T follicular helper cell (primary cell): ENCODE results near the gene IL13RA1.
"Not testable (repeated sequence)": the region's sequence is repeated elsewhere in the genome, so short reads cannot be mapped to it uniquely, and the experiment has no call there.

Experiments used
- DNase-seq: peaks from one replicate; pipeline ENCODE4 v3.0.0-alpha.2; 2020; ENCODE audit warnings: low read depth

Gene IL13RA1

DNA sequence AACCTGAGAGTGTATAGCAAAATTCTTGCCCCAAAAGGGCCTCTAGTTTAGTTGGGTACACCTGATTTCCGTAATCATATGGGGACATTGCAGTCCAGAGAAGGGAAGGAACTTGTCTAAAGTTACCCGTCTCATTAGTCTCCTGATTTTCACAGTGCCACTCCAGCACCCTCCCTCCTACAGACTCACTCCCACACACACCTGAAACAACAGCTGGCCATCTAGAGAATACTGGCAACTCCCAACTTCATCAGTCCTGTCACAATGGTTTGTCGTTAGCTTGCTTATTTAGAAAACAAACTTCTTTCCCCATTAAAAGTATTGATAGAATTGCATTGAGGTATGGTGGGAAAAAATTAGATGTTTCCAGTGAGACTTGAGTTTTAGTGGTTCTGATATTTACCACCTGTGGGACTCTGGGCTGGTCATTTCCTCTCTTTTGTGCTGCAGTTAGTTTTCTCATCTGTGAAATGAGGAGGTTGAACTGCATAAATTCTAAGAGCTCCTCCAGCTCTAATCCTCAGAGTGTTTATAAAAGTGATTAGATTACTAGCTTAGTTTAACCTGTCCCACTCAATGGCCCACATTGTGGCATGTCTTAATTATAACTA is 1.7 kb downstream of the IL13RA1 start:
- DNase-seq, result no peak

DNA sequence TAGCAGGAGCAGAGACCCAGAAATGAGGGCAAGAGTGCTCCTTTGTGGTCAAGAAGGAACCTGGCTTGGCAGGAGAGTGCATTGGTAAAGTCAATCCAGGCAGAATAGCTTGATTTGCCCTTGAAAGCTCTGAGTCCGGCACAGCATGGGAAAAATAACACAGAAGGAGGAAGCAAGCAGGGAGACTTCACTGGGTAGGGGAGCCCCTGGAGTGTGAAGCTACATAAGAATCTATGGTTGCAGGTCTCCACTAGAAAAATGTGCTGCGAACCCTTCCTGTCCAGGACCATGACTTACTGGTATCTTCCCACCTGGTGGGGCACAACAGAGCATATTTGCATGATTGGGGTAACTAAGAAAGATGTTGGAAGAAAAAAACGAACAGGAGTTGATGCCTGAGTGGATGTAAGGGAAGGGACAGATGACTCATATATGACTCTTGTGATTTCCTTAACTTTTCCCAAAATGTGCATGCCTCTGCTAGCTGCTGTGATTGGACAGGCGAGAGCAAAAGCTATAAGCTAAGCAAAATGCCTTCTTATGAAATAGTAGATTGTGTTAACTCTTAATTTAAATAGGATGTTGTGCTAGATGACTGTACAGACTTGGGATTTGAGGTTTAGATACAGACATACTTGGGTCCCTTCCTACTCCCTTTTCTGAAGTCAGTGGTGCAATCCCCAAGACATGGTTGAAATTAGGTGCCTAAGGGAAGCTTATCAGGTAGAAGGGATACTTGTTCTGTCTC is 3.3 kb downstream of the IL13RA1 start:
- no peak for DNase-seq

DNA sequence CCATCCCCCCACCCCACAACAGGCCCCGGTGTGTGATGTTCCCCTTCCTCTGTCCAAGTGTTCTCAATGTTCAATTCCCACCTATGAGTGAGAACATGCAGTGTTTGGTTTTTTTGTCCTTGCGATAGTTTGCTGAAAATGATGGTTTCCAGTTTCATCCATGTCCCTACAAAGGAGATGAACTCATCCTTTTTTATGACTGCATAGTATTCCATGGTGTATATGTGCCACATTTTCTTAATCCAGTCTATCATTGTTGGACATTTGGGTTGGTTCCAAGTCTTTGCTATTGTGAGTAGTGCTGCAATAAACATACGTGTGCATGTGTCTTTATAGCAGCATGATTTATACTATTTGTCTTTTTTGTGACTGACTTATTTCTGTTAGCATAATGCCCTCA is 5.1 kb downstream of the IL13RA1 start:
- DNase-seq, result not testable (repeated sequence)

DNA sequence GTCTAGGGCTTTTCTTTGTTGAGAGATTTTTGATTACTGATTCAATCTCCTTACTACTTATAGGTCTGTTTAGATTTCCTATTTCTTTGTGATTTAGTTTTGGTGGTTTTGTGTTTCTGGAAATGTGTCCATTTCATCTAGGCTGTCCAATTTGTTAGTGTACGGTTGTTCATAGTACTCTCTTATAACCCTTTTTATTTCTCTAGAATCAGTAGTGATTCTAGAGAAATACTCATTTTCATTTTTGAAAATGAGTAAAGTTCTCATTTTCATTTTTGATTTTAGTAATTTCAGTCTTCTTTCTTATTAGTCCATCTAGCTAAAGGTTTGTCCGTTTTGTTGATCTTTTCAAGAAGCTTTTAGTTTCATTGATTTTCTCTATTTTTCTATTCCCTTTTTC is 7.5 kb downstream of the IL13RA1 start:
- no peak for DNase-seq

DNA sequence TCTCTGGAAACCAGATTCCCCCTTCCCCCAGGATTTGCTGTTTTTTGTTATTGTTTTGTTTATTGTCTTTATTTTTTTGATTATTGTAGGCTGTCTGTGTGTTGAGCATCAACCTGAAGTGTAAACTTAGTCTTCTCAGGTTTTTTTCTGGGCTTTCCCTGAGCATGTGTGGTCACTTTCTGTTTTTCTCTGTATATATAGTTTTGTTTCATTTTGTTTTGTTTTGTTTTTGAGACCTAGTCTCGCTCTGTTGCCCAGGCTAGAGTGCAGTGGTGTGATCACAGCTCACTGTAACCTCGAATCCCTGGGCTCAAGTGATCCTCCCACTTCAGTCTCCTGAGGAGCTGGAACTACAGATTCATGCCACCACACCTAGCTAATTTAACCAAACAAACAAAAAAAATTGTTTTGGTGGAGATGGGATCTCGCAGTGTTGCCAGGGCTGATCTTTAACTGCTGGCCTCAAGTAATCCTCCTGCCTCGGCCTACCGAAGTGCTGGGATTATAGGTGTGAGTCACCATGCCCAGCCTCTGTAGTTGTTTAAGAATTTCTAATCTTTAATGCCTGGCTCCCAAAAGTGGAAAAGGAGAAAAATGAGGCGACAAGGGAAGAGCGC is 9.1 kb downstream of the IL13RA1 start:
- no peak for DNase-seq

DNA sequence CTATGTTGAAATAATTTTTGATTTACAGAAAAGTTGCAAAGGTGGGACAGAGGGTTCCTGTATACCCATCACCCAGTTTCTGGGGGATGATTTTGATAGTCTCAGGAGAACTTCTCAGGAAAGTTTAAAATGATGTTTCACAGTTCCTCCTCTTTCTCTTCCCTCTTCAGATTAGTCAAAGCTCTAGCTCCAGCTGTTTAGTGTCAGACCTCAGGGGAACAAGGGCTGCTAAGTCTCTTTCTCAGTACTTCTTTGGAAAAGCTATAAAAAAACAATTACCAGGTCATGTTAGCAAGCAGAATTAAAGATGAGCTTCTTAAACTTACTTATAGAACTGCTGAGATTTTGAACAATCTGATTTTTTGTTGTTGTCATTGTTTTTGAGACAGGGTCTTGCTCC is 12.2 kb downstream of the IL13RA1 start:
- no peak for DNase-seq

DNA sequence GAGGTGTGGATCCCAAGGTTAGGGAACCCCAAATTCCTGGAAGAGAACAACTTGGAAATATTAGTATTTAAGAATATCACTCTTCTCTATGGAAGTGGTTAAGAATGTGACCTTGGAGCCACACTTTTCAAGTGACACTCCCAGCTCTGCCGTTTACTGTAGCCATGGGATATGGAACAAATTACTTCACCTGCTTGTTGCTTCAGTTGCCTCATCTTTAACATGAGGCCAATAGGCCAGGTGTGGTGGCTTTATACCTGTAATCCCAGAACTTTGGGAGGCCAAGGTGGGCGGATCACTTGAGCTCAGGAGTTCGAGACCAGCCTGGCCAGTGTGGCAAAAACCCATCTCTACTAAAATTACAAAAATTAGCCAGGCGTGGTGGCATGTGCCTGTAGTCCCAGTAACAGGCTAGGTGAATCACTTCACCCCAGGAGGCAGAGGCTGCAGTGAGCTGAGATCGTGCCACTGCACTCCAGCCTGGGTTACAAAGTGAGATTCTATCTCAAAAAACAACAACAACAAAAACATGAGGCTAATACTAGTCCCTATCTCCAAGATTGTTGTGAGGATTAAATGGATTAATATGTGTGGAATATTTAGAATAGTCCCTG is 13.0 kb downstream of the IL13RA1 start:
- no peak for DNase-seq

DNA sequence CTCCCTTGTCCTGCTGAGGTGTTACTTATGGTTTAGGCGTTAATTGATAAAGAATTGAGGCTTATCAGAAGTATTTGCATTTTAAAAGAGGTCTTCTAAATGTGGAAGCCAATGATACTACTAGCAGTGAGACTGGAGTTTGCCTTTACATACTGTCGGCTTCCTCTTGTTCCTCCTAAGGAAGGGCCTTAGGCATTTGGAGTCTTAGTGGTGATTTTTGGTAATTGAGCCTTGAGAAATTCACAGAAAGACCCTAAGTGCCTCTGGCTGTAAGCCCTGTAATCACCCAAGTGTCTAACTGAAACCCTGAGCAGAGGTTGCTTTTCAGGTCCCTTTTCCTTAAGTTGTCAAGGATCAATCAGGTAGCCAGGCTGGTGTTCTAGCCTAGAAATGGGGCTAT is 14.8 kb downstream of the IL13RA1 start:
- DNase-seq, result no peak

DNA sequence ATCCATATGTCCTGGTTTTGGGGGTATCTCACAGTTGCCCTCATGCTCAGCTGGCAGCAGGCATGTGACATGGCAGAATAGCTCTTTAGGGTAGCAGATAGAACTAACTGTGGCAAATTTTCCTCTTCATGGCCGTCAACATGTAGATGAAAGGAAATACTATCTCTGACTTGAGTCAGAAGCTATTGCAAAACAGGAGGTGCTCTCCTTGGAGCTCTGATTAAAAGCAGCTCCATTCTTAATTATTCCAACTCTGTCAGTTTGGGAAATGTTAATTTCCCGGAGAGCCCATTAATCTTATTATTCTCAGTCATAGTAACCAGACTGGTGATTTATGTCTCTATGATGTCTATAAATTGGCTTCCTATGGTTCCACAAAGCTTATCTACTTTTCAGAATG is 18.2 kb downstream of the IL13RA1 start:
- no peak for DNase-seq

DNA sequence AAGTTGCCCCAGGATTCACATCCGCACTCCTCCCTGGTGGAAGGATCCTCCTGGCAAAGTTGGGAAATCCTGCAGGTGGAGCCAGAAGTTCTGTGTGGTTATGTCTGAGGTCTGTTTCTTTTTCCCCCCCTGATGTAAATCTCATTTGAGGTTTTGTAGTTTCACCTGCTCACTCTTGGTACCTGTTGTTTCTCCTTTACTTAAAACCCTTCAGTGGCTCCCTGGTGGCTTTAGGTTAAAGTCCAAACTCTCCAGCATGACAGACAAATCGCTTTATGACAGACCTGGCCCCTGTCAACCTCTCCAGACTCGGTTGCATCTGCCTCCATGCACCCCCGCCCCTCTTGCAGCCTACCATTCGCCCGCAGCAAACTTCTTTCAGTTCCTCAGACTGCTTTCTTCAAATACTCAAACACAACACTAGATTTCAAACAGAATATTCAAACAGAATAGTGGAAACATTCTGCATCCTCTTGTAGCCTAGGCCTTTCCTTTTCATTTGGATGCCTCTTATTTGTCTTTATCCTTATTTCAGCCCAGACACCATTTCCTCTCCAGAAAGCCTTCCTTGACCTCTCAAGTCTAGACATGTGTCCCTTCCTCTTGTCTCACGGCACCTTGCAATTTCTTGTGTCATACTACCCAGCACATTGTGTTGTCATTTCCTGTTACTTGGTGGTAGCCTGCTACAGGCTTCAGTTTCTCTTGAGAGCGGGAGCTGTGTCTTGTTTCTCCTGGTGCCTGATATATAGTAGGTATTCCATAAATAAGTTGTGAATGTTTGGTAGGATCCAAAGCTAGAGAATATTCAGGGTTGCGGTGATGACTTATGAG is 24.8 kb downstream of the IL13RA1 start:
- DNase-seq, result no peak

DNA sequence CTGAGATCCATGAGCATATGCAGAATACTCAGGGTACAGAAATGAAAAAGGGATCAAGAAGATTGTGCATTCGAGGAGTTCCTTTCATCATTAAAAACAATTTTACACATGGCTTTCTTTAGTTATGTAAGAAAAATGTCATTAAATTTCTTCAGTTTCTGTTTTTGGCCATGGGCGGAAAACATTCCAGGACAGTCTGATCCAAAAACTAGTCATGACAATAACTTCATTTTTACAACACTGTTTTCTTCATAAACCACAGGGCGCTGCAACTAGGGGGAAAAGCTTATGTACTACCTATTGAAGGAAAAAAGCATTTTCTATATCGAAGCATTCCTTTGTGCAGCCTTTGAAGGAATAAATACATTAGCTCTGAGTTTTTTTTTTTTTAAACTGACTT is 28.2 kb downstream of the IL13RA1 start:
- DNase-seq, result no peak

DNA sequence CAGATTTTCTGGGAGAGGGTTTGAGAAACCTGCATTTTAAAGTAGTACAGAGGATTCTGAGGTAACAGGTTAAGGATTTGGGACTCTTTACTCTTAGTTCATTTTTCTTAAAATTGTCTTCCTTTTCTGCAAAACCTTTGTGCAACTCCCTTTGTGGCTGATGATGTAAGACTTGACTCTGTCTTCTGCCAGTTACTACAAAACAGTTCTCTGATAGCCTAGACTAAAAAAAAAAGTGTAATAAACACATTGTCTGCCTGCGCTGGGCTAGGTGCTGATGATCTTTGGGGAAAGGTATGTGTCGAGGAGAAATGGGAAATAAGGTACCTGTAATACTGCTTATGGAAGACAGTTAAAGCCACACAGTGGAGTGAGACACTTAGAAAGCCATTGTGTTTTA is 28.7 kb downstream of the IL13RA1 start:
- no peak for DNase-seq

DNA sequence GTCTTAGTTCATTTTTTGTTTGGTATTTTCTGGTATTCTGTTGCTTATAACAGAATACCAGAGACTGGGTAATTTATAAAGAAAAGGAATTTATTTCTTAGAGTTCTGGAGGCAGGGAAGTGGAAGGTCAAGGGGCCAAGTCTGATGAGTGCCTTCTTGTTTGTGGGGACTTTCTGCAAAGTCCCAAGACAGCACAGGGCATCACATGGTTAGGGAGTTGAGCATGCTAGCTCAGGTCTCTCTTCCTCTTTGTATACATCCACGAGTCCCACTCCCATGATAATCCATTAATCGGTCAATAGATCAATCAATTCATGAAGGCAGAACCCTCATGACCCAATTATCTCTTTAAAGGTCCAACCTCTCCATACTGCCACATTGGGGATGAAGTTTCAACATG is 31.1 kb downstream of the IL13RA1 start:
- no peak for DNase-seq

DNA sequence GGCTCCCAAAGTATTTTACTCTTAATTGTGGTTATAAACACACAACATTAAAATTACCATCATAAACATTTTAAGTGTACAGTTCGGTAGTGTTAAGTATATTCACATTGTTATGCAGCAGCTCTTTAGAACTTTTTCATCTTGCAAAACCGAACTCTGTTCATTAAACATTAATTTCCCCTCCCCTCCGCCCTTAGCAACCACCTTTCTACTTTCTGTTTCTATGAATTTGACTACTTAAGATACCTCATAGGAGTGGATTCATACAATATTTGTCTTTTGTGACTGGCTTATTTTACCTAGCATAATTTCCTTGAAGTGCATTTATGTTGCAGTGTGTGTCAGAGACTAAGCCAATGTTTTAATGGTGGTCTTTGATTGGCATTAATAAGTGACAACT is 32.6 kb downstream of the IL13RA1 start:
- no peak for DNase-seq

DNA sequence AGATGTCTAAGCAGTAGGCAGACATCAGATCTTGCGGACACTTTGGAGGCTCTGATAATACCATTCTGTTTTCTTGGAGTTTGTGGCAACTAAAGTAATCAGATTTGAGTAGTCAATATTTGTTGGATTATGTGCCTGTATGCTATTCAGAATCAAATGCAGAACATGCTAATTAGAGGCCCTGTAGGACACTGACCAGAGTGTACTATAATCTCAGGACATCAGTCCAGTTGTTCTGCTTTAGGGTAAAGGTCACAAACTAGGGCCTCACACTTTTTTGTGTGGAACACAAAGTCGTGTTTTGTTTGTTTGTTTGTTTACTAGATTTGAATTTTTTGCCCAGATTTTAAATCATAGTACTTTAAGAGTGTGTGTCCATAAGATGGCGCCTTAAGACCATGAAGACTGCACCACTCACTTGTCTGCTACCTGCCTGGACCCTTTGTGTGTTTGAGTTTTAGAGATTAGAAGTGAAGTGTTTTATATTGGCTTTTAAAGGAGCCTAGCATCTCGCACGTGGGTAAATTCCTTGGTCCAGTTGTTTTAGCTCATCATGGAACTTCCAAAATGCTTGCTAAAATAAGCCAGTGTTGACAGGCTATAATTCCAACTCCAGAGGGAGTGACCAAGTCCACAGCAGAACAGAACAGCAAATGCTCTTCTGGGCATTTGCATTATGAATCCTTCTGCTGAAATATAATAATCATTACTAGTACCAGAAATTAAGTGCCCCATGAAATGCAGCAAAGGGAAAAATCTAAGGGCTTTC is 34.7 kb downstream of the IL13RA1 start:
- no peak for DNase-seq

DNA sequence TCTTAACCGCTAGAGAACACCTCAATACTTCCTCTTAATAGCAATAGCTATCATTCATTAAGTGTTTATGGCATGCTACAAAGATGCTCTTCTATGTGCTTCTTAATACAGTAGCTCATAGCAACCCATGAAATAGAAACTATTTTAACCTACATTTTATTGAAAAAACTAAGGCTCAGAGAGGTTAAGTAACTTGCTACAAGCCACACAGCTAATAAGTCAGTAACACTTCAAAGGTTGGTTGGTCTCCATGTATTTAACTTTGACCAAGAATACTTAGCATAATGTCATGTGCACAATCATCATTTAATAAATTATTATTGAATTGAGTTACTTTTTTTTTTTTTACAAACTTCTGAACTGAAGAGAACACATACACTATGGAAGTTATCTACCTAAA is 36.1 kb downstream of the IL13RA1 start:
- DNase-seq, result no peak

DNA sequence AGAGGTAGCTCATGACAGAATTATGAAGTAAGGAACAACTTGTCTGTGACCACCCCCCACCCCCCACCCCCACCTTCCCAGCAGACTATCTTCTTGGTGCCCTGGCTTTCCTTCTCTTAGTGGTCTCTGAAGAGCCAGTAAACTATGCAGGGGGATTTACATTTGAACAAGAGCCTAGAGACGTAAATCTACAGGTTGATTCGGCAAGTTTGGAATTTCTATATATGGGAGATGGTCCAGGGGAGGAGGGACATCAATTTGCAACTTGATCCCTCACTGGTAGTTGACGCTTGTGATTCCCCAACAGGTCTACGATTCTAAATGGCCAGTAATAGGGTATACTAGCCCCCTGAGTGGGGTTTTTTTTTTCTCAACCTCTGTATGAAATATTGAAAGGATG is 36.7 kb downstream of the IL13RA1 start:
- no peak for DNase-seq

DNA sequence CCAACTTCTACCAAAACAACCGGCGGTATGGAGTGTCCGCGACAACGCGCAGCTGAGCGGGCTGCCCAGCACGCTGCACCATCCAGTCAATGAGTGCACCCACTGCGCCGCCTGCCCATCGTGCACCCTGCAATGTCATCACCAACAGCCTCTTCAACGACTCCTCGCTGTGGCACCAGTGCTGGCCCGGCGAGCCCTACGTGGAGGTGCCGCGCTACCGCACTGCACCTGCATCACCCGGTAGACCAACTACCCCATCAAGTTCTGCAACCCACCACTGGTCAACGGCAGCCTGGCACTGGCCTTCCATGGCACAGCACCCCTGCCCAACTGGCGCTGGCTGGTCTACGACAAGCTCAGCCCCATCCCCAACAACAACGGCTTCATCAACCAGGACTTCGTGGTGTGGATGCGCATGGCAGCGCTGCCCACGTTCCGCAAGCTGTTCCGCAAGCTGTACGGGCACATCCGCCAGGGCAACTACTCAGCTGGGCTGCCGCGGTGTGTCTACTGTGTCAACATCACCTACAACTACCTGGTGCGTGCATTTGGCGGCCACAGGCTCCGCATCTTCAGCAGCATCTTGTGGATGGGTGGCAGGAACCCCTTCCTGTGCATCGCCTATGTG is 42.8 kb downstream of the IL13RA1 start:
- DNase-seq, result no peak

DNA sequence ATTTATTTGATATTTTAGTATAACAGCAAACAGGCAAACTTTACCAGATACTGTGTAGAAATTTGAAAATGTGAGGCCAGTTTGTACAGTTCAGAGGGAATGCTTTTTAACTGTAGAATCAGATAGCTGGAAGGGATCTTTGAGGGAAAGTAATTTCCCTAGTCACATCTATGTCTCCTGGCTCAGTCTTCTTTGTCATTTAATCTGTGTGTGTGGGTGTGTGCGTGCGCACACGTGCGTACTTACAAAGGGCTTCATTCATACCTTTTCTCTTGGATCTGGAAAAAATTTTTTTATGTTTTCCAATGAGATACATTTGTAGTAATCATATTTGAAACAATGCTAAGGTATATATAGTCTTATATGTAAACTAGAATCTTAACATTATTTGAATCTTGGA is 44.6 kb downstream of the IL13RA1 start:
- DNase-seq, result no peak

DNA sequence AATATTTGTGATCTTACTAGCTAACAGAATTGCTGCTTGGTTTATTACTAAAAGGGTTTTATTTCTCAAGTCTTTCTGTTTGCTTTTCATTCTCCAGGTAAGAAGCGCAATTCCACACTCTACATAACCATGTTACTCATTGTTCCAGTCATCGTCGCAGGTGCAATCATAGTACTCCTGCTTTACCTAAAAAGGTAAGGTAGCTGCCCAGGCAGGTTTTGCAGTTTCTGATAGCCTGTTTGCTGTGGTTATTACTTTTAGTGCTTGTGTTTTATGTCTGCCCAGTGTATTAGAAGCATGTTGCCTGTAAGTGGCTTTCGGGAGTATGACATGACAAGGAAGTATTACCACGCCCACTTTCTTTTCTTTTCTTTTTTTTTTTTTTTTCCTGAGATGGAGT is 46.4 kb downstream of the IL13RA1 start:
- no peak for DNase-seq

DNA sequence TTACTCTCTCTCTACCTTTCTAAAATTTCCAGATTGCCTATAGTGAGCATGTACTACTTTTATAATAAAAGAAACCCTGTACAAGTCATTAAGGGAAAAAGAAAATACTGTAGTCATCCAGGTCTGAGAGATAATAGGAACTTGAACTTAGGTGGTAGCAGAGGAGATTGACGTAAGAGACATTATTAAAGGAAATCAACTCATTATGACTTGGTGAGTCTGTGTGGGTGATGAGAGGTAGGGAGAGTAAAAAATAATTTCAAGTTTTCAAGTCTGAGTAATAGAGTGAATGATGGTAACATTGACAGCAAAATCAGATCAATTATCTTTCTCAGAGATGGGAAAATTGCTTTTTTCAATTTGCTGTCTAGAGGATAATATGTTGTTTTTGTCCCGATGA is 52.2 kb downstream of the IL13RA1 start:
- DNase-seq, result no peak
